HepG2 (cell line): Measurements from ENCODE around the gene ETFB. TPM values are rescaled to one million over a fixed set of nuclear protein-coding genes. Genes with fewer than 3 reads are reported as not detected.
"Not testable (repeated sequence)": the region's sequence is repeated elsewhere in the genome, so short reads cannot be mapped to it uniquely, and the experiment has no call there.

Experiments
- ATAC-seq: fragments of 200-7000 bp; cut with Tn5 transposase; 3 replicates; pipeline ENCODE4 v1.9.1; 2020; ENCODE audit warnings: mild to moderate bottlenecking, moderate library complexity
- BruUV-seq: library from RNA; stranded (reverse); fragments of 400-500 nt; replicated peaks from 2 replicates; lab custom pipeline; 2021; lab: Mats Ljungman, UMichigan
- CTCF ChIA-PET: fragments of 300-600 bp; formaldehyde crosslinking; extraction: SDS; loops from one replicate; lab custom pipeline; 2021; ENCODE audit warnings: low total read pairs, inconsistent platforms, low intra/inter-chr PET ratio; lab: Yijun Ruan, JAX
- POLR2A ChIA-PET: fragments of 350-600 bp; sonication (Branson Sonifier 250); formaldehyde crosslinking; loops from one replicate; lab custom pipeline; 2020; ENCODE audit warnings: antibody characterized with exemption, inconsistent platforms; lab: Yijun Ruan, JAX
- DNase-seq: peaks from one replicate; pipeline ENCODE4 v3.0.0-alpha.2; 2015; ENCODE audit warnings: low spot score
- FAIRE-seq: peaks from 3 replicates; lab custom pipeline; 2011; peaks lifted over from hg19 to GRCh38; lab: Jason Lieb, UNC
- H2AFZ ChIP-seq: one replicate; pipeline ENCODE4 v1.6.1; 2011; ENCODE audit warnings: low read length, inconsistent platforms
- H3K27ac ChIP-seq: fragments of 300-600 bp; 3 replicates; pipeline ENCODE4 v1.8.0; 2011; ENCODE audit warnings: mixed run types, mild to moderate bottlenecking, mixed read lengths, low read length, inconsistent platforms; ENCODE audit not compliant: insufficient read depth; ENCODE audit errors: extremely low read length
- H3K27me3 ChIP-seq, 2 experiments: fragments of 200-600 bp in 1 of 2; 2 replicates in 1 of 2; 3 replicates in 1 of 2; pipeline versions ENCODE4 v1.6.0 to v1.8.0; 2011; ENCODE audit warnings: low read length in 2 of 2, mild to moderate bottlenecking in 2 of 2, moderate library complexity in 2 of 2, inconsistent platforms in 1 of 2; ENCODE audit not compliant: insufficient read depth in 2 of 2, control insufficient read depth in 1 of 2
- H3K36me3 ChIP-seq, 2 experiments: fragments of 200-600 bp in 1 of 2; replicated peaks in 1 of 2; 2 replicates in 1 of 2; 3 replicates in 1 of 2; pipeline versions ENCODE4 v1.5.1 to v1.8.0; 2011; ENCODE audit warnings: low read length in 2 of 2, inconsistent platforms in 1 of 2; ENCODE audit not compliant: insufficient read depth in 2 of 2, control insufficient read depth in 1 of 2
- H3K4me1 ChIP-seq: 2 replicates; pipeline ENCODE4 v1.5.1; 2012; ENCODE audit warnings: low read length, inconsistent platforms; ENCODE audit not compliant: insufficient read depth
- H3K4me2 ChIP-seq: 2 replicates; pipeline ENCODE4 v1.6.0; 2011; ENCODE audit warnings: low read depth, low read length, inconsistent platforms
- H3K4me3 ChIP-seq, 3 experiments: fragments of 200-600 bp in 1 of 3; sonication (generic), shearing (Covaris generic) in 1 of 3; replicated peaks in 1 of 3; 2 replicates each; pipeline ENCODE4 v1.5.1; 2011 to 2016; ENCODE audit warnings: low read length in 3 of 3, inconsistent platforms in 2 of 3, low read depth in 2 of 3, mild to moderate bottlenecking in 2 of 3, control low read depth in 1 of 3, mixed read lengths in 1 of 3; ENCODE audit not compliant: insufficient read depth in 1 of 3
- H3K79me2 ChIP-seq: one replicate; pipeline ENCODE4 v1.6.1; 2011; ENCODE audit warnings: low read length, inconsistent platforms; ENCODE audit not compliant: insufficient read depth
- H3K9ac ChIP-seq: 2 replicates; pipeline ENCODE4 v1.6.0; 2011; ENCODE audit warnings: mild to moderate bottlenecking, low read depth, low read length, inconsistent platforms; ENCODE audit not compliant: insufficient read depth
- H3K9me3 ChIP-seq: 2 replicates; pipeline ENCODE4 v1.5.1; 2012; ENCODE audit warnings: mild to moderate bottlenecking, low read length
- H4K20me1 ChIP-seq: 2 replicates; pipeline ENCODE4 v1.6.0; 2011; ENCODE audit warnings: inconsistent platforms, mild to moderate bottlenecking, low read length, moderate library complexity; ENCODE audit not compliant: insufficient read depth
- GPN1 ChIP-seq: sonication (generic); formaldehyde crosslinking; IDR thresholded peaks from 2 replicates; pipeline ENCODE4 v1.5.1; 2020; ENCODE audit warnings: missing genetic modification reagents, borderline replicate concordance
- HMG20B ChIP-seq: conservative IDR thresholded peaks from 2 replicates; pipeline ENCODE4 v1.6.1; 2016; ENCODE audit warnings: missing genetic modification reagents, missing compliant biosample characterization
- MTA3 ChIP-seq: sonication (generic); formaldehyde crosslinking; IDR thresholded peaks from 2 replicates; pipeline ENCODE4 v1.4.0; 2020; ENCODE audit warnings: missing genetic modification reagents
- NR3C1 ChIP-seq: sonication (generic); formaldehyde crosslinking; IDR thresholded peaks from 2 replicates; pipeline ENCODE4 v1.4.0; 2020; ENCODE audit warnings: missing genetic modification reagents
- POLR2AphosphoS2 ChIP-seq: IDR thresholded peaks from 2 replicates; pipeline ENCODE4 v1.6.1; 2011; ENCODE audit warnings: low read depth, low read length, improper control_type of control experiment
- TOPORS ChIP-seq: sonication (generic); formaldehyde crosslinking; IDR thresholded peaks from 2 replicates; pipeline ENCODE4 v1.8.0; 2023; ENCODE audit warnings: mild to moderate bottlenecking, missing genetic modification reagents
- TSC22D2 ChIP-seq: sonication (generic); formaldehyde crosslinking; IDR thresholded peaks from 2 replicates; pipeline ENCODE4 v1.5.1; 2020; ENCODE audit warnings: missing genetic modification reagents, mild to moderate bottlenecking, borderline replicate concordance
- ZNF160 ChIP-seq: sonication (generic); formaldehyde crosslinking; IDR thresholded peaks from 2 replicates; pipeline ENCODE4 v1.8.0; 2022; ENCODE audit warnings: mild to moderate bottlenecking, inconsistent platforms, missing genetic modification reagents
- ZNF598 ChIP-seq: sonication (generic); formaldehyde crosslinking; IDR thresholded peaks from 2 replicates; pipeline ENCODE4 v1.5.1; 2020; ENCODE audit warnings: mild to moderate bottlenecking, missing genetic modification reagents, borderline replicate concordance
- ZNF792 ChIP-seq: IDR thresholded peaks from 2 replicates; pipeline ENCODE4 v1.6.1; 2016
- WGBS: methylation state at CpG from one replicate; pipeline ENCODE4 v1.1.6; 2017; ENCODE audit warnings: low lambda C conversion rate; 5-methylcytosine and 5-hydroxymethylcytosine counted together
- in situ Hi-C: cut with HindIII; loops from 2 replicates; pipeline ENCODE4 v1.10.0; 2017; ENCODE audit warnings: low pct_unique_long_range_greater_than_20kb; ENCODE audit not compliant: extremely low pct_ligation_motif_present
- intact Hi-C: fragments of 100-400 bp; cut with micrococcal nuclease; formaldehyde crosslinking; loops from one replicate; pipeline ENCODE4 v1.10.0; 2022; ENCODE audit not compliant: unreplicated experiment
- polyA plus RNA-seq, 8 experiments: library from polyadenylated mRNA; depleted of rRNA in 3 of 8; stranded (reverse) in 7 of 8; unstranded in 1 of 8; fragments of >200 nt; fragmentation: Illumina TruSeq in 4 of 8; extraction: Trizol in 4 of 8; gene quantifications; 2 replicates each; pipeline versions ENCODE4 v1.2.1 to v1.2.3, GENCODE V29; 2011 to 2016; ENCODE audit warnings: low read depth in 4 of 8, missing spikeins in 1 of 8, mixed read lengths in 1 of 8; ENCODE audit not compliant: insufficient read depth in 1 of 8
- total RNA-seq, 5 experiments: library from RNA; depleted of rRNA; stranded (reverse); fragments of >200 nt; fragmentation: Illumina TruSeq; extraction: Trizol; gene quantifications; 2 replicates each; pipeline ENCODE4 v1.2.3, GENCODE V29; 2016; ENCODE audit warnings: low read depth in 1 of 5
- TF ChIP-seq, protein P1 (sequence below): sonication (generic); formaldehyde crosslinking; IDR thresholded peaks from 2 replicates; pipeline ENCODE4 v1.5.1; 2020; ENCODE audit warnings: missing genetic modification reagents, mild to moderate bottlenecking, borderline replicate concordance
- TF ChIP-seq, protein P2 (sequence below): sonication (generic); formaldehyde crosslinking; IDR thresholded peaks from 2 replicates; pipeline ENCODE4 v1.8.1; 2023; ENCODE audit warnings: mild to moderate bottlenecking, moderate library complexity, missing genetic modification reagents
- TF ChIP-seq, protein P3 (sequence below): IDR thresholded peaks from 2 replicates; pipeline ENCODE4 v1.6.1; 2012; ENCODE audit warnings: low read length, improper control_type of control experiment

The ETFB gene
- total and polyA plus RNA-seq, 2 of the 13 experiments (the other 11 are each of a cell fraction or from before 2014, with no cell fraction given) = 678 to 1,314 TPM

DNA sequence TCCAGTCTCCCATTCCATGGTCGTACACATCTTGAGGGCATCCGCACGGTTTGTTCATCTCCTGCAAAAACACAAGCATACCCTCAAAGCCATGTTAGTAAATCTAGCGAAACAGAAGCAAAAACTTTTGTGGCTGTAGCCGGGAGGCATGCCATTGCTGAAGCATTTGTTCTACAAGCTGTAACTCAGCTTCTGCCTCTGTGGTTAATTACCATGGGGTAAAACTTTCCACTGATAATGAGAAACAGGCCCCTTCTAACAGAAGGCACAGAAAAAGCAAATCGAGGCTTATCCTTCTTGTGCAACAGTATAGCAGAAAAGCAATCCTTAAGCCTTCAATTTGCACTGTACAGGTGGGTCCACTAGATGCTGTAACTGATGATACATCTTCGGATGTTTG, 33.7 kb upstream of the ETFB start:
- FAIRE-seq, H3K36me3 ChIP-seq, DNase-seq, POLR2A ChIA-PET, H3K27ac ChIP-seq, H2AFZ ChIP-seq, CTCF ChIA-PET, H3K79me2 ChIP-seq, H3K4me2 ChIP-seq, H3K27me3 ChIP-seq, intact Hi-C loops, H3K4me3 ChIP-seq, BruUV-seq, H3K9ac ChIP-seq, H4K20me1 ChIP-seq, ATAC-seq: not testable (repeated sequence)
- Histone ChIP-seq H3K4me1 (peaks cover 16% of the 10 kb centered on the region), H3K9me3 (peaks cover 25% of the 10 kb centered on the region)
- 83% methylated on average over 7 of the region's 7 CpGs for WGBS
- in situ Hi-C loops = loop anchor here (5.0 kb wide), 1 partner anchor 58 kb away; the partner anchor contains the start of gene VSIG10L

DNA sequence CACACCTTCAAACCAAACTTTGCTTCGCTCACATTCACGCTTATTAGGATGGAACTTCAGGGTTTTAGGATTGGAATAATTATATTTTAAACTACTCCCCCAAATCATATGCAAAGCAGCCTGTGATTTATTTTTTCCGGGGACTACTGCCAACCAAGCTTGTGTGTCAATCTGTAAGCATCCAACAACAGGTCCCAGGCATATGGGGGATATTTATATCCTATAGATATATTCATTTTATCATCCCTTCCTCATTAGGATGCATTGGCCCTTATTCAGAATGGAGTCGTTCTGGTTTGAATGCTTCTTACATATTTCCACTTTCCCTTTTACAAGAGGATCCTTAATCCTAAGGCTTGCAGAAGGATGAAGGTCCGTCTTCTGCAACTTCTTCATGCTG, 33.0 kb upstream of the ETFB start:
- ChIA-PET CTCF (no interaction called here), POLR2A (interaction anchor here (0.8 kb wide), 1 partner anchor 42 kb away, joined by 3 read pairs; no protein-coding TSS in a partner anchor)
- no peak for FAIRE-seq

More for the DNA sequence above, 33.0 kb upstream of the ETFB start:
- no peaks in the 10 kb centered on the region for H4K20me1 ChIP-seq
- ATAC-seq = no peak
- H2AFZ ChIP-seq = no peak overlapping the region
- in situ Hi-C loops = loop anchor here (5.0 kb wide), 1 partner anchor 57 kb away; the partner anchor contains the start of gene VSIG10L
- H3K9ac ChIP-seq = no peak overlapping the region
- H3K4me3 ChIP-seq = no peak overlapping the region
- H3K27me3 ChIP-seq = no peaks in the 10 kb centered on the region
- peaks cover 22% of the 10 kb centered on the region for H3K4me1 ChIP-seq
- DNase-seq = no peak
- no peaks in the 10 kb centered on the region for H3K36me3 ChIP-seq
- BruUV-seq = no TSS peak
- no peaks in the 10 kb centered on the region for H3K79me2 ChIP-seq
- 81% methylated on average over 5 of the region's 5 CpGs for WGBS
- H3K9me3 ChIP-seq = peaks cover 25% of the 10 kb centered on the region
- intact Hi-C loops = no loop called here
- H3K4me2 ChIP-seq = no peak overlapping the region
- TF ChIP-seq POLR2AphosphoS2 (no peak), TSC22D2 (no peak), ZNF792 (CRISPR knock-in tag) (no peak), ZNF598 (no peak), ZNF160 (no peak), GPN1 (CRISPR knock-in tag) (no peak), MTA3 (CRISPR knock-in tag) (no peak), HMG20B (CRISPR knock-in tag) (no peak), NR3C1 (no peak), TOPORS (CRISPR knock-in tag) (no peak)
- TF ChIP-seq, protein P1, sequence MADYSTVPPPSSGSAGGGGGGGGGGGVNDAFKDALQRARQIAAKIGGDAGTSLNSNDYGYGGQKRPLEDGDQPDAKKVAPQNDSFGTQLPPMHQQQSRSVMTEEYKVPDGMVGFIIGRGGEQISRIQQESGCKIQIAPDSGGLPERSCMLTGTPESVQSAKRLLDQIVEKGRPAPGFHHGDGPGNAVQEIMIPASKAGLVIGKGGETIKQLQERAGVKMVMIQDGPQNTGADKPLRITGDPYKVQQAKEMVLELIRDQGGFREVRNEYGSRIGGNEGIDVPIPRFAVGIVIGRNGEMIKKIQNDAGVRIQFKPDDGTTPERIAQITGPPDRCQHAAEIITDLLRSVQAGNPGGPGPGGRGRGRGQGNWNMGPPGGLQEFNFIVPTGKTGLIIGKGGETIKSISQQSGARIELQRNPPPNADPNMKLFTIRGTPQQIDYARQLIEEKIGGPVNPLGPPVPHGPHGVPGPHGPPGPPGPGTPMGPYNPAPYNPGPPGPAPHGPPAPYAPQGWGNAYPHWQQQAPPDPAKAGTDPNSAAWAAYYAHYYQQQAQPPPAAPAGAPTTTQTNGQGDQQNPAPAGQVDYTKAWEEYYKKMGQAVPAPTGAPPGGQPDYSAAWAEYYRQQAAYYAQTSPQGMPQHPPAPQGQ (CRISPR knock-in tag) = no peak
- TF ChIP-seq, protein P2, sequence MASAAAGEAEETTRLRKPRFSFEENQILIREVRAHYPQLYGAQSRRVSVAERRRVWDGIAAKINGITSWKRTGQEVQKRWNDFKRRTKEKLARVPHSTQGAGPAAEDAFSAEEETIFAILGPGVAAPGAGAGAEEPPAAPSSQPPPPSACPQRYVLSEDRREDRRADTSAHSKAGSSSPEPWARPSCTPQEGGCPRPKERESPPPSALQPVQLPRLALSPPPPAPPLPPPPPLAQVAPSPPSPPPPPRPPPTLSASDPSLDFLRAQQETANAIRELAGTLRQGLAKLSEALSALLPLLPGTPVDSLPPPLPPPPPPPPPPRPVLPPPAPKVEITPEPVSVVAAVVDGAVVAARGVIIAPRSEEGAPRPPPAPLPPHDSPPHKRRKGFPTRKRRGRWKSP (CRISPR knock-in tag) = no peak
- TF ChIP-seq, protein P3, sequence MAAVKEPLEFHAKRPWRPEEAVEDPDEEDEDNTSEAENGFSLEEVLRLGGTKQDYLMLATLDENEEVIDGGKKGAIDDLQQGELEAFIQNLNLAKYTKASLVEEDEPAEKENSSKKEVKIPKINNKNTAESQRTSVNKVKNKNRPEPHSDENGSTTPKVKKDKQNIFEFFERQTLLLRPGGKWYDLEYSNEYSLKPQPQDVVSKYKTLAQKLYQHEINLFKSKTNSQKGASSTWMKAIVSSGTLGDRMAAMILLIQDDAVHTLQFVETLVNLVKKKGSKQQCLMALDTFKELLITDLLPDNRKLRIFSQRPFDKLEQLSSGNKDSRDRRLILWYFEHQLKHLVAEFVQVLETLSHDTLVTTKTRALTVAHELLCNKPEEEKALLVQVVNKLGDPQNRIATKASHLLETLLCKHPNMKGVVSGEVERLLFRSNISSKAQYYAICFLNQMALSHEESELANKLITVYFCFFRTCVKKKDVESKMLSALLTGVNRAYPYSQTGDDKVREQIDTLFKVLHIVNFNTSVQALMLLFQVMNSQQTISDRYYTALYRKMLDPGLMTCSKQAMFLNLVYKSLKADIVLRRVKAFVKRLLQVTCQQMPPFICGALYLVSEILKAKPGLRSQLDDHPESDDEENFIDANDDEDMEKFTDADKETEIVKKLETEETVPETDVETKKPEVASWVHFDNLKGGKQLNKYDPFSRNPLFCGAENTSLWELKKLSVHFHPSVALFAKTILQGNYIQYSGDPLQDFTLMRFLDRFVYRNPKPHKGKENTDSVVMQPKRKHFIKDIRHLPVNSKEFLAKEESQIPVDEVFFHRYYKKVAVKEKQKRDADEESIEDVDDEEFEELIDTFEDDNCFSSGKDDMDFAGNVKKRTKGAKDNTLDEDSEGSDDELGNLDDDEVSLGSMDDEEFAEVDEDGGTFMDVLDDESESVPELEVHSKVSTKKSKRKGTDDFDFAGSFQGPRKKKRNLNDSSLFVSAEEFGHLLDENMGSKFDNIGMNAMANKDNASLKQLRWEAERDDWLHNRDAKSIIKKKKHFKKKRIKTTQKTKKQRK = no peak
- H3K27ac ChIP-seq = no peak overlapping the region
